NCI-H1930 (cell line): Measurements from ENCODE around the gene MFSD6L.
"Not testable (repeated sequence)": the region's sequence is repeated elsewhere in the genome, so short reads cannot be mapped to it uniquely, and the experiment has no call there.

Experiments
- DNase-seq, 2 experiments: peaks; one replicate each; lab custom pipeline; 2025; lab: John Stamatoyannopoulos, UW

Gene MFSD6L

GRCh38 chr17:8826808-8827435 is 27.8 kb upstream of the MFSD6L start:
- no peak for DNase-seq

- no peak for DNase-seq
Observed at GRCh38 chr17:8825802-8826201, 26.6 kb upstream of the MFSD6L start.

DNA sequence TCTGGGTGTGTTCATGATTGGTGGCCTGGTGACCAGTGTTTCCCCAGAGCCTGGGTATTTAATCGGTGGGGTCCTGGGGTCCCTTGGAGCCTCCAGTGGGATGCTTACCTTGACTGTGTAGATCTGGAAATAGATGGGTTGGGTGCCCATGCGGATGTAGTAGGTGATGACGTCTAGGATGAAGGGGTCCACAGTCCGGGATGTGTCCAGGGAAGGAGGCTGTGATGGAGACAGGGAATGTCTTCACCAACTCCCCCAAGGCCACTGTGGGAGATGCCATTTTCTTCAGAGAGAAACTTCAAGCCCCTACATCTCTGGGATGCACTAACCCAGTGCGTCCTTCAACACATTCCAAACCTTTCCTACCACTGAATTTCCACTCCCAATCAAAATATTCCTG is 24.1 kb upstream of the MFSD6L start:
- DNase-seq, result no peak

GRCh38 chr17:8822401-8823035 is 23.4 kb upstream of the MFSD6L start:
- DNase-seq, result no peak

GRCh38 chr17:8821446-8822105 is 22.4 kb upstream of the MFSD6L start:
- DNase-seq, result no peak

GRCh38 chr17:8820311-8821010 is 21.3 kb upstream of the MFSD6L start:
- DNase-seq, result no peak

GRCh38 chr17:8818654-8819330 is 19.6 kb upstream of the MFSD6L start:
- no peak for DNase-seq

GRCh38 chr17:8818047-8818446 is 18.9 kb upstream of the MFSD6L start:
- DNase-seq, result no peak

DNA sequence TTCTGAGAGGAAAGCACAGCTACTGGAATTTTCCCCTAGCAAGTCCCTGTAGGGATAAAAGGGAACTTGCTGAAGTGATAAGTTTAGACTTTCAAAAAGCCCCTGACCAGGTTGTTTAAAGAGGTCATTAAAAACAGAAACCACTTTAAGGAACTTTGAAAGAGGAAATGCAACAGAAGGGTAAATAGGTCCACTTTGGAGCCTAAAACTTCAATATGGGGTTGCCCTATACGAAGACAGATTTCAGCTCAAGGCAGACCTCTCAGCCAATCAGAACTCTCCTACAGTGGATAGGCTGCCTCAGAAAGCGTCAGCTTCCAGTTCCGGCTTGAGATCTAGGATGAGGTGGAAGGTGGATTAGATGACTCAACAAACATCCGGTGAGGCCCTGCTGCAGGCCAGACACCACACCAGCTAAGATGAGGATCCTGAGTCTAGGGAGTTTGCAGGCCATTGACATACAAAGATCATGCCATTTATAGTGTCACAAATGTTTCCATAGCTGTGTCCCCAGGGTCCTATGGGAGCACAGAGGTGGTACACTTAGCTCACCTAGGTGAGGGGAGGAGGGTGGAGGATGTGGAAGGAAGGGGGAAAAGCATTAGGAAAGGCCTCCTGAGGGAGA is 7.9 kb upstream of the MFSD6L start:
- DNase-seq, result no peak

DNA sequence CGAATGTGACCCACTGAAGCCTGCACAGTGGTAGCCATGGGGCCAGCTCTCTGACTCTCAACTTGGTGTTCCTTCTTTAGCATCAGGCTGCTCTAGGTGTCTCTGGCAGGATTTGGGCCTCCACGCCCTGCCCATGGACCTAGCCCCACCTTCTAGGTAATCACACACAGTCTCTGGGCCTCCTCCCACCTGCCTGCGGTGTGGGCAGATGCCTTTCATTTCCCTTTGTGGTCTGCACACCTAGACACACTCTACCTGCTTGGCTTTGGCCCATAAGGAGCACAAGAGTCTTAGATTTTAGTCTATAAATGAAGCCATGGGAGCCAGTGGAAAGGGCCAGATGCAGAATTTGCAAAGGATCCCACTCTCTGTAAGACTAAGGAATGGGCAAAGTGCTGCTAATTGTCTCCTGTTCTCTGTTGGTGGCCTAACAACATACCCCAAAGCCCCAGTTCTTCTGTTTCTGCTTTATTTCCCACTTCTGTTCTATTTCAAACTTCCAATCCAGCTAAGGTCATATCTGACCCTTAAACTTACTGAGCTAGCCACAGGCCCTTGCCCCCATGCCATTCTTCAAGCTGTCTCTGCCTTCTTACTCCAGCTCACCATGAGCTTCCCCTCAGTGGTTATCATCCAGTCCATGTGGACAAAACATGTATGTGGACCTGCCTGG is 7.2 kb upstream of the MFSD6L start:
- DNase-seq, result no peak

GRCh38 chr17:8805396-8805795 is 6.2 kb upstream of the MFSD6L start:
- not testable (repeated sequence) for DNase-seq

DNA sequence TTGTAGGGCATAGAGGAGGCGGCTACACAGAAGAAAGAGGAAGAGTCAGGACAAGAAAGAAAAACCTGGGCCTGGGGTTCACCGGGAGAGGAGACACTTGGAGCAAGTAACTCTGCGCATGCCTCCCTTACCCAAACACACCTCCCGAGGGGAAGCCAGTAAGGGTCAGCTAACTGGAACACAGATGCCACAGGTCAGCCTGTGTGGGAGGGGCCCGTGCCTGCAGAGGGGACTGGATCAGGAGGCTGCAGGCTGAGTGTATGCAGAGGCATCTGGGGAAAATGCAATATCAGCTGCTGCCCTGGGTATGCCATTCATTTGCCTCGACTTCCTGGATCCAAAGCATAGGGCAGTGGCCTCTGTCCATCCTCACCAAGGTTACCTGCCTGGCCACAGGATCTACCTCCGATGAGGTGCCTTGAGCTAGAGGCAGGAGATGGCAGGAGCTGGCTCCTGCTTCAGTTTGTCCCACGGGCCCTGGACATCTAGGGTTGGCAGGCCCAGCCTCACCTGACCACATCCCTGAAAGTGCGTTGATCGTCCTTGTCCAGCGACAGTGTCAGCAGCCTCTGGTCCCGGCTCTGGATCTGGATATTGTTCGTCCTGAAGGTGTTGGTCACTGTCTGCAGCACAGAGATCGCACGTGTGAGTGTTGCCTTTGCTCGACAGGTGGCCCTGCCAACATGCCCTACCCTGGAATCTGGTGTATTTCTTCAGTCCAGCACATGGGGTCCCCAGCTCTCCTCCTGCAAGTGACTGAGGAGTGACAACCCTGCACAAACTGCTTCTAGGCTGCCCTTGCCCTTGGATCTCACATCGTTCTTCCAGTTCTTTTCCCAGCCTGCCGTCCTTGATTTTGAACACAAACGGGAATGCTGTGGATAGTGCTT is 4.6 kb upstream of the MFSD6L start:
- no peak for DNase-seq

- DNase-seq, result no peak
Observed at GRCh38 chr17:8801135-8801840, 2.1 kb upstream of the MFSD6L start.

DNA sequence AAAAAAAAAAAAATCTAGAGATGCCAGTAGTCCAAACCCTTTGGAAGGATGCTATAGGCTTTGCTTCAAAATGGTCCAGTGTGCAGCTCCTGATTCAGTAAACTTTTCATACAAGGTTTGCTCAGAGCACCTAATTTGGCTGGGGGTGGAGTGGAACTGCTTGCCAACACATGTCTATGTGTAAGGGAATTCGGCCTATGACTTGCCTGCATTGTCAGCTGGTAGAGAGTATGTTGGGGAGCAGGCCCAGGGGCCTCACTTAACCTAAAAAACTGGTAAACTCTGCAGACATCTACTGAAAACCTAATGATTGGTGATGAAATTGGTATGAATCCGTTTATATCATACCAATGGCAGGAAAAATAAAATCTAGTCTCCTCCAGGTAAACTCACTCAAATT is 1.5 kb upstream of the MFSD6L start:
- no peak for DNase-seq

DNA sequence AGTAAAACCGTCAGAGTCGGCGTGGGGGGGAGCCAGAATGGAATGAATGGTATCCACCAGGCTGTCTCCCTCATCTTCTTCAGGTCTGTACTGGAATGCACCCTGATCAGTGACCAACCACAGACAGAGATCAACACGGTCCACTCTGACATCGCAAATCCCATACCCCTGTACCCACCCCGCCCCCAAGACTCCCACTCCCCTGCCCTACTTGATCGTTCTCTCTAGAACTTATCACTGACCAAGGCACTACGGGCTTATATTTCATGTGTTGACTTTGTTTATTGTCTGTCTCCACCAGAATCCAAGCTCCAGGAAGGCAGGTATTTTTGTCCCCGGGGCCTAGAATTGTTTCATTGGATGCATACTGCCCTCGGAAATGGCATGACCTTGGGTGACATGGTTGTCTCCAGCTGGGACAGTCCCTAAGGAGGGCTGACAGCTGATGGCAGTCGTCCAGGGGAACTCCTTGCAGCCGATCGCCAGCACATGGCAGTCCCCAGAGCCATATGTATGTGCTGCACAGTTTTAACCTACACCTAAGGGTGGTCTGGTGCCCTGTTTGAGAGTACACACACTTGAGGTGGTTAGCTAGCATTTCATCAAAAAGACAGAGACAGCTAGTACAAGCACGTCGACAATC is 526 bp upstream of the MFSD6L start:
- no peak for DNase-seq

DNA sequence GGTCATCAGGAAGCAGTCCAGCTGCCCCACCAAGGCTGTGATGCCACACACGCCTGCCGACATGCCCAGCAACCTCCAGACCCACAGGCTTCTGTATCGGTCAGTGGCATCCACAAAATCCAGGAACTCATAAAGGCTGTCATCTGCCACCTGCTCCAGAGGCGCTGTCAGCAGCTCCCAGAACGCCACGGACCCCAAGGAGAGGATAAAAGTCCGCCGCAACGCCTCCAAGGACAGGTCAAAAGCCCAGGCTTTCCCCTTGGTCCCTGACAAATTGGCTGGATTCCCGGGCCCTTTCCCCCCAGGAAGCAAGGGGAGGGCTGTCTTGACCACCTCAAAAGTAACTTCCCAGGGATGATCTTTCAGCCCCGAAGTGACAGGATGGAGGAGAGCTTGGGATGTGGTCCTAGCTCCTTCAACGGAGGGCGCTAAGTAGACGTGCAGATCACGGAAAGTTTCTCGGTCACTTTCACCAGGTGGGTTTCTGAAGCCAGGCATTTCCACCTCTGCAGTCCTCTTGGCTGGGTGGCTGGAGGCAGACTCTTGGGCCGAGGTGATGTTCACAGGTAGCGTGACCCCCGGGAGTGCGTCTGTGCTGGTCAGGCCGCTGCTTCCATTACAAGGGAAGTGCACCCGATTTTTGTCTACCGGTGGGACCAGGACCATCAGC is 854 bp downstream of the MFSD6L start:
- DNase-seq, result no peak

DNA sequence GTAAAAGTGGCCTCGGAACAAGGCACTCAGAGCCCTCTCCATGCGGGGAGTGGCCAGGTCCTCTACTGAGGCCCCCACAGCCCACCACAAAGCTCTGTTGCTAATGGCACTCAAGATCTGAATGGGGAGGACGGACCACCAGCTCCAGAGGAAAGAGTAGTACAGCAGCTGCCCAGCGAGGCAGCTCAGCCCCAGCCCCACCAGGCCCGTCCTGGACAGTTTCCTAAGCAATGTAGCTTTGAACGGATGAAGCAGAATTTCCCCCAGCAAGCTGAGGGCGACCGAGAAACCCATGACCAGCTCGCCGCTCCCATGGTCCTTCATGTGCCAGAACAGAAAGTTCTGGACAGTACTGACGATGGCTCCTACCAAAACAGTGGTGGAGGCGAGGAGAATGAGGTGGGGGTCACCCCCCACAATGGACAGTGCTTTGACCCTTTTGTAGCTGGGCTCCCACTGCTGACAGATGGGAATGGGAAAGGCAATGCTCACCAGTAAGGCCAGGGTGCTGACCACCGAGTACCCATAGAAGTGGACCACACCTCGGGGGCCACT is 1.5 kb downstream of the MFSD6L start:
- no peak for DNase-seq

DNA sequence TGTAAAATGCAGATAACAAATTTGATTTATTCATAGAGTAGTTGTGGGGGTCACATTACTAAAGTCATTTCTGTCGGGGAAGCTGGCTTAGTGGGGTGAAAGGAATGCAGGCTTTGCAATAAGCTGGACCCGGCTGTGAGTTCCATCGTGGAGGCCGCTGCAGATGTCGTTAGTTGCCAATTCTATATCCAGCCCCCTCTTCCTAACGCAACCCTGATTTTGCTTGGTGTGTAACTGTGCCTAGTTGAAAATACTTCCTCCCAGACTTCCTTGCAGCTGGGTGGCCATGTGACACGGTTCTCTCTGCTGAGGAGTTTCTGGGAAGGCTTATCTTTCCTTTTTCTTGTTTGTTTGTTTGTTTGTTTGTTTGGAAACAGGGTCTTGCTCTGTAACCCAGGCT is 4.5 kb downstream of the MFSD6L start:
- no peak for DNase-seq
